Spleen (tissue), 11 donors: ENCODE data around the gene FAM193A. TPM values are rescaled to one million over a fixed set of nuclear protein-coding genes. Genes with fewer than 3 reads are reported as not detected.
A peak's percentile ranks its signal among the peaks of the same experiment; 100 is the strongest.
"Not testable (repeated sequence)": the region's sequence is repeated elsewhere in the genome, so short reads cannot be mapped to it uniquely, and the experiment has no call there.

Experiments
- DNase-seq: peaks from one replicate; pipeline ENCODE4 v3.0.0-alpha.2; 2020
- H3K27ac ChIP-seq, 8 donors: fragments of 200-600 bp; sonication (generic) in 7 of 8; 1 replicate in 4 of 8; 2 replicates in 4 of 8; pipeline versions ENCODE4 v1.5.0 to v1.8.0; 2016 to 2021; ENCODE audit warnings: inconsistent platforms in 4 of 8, mild to moderate bottlenecking in 4 of 8, moderate library complexity in 1 of 8
- H3K27me3 ChIP-seq, 7 donors: fragments of 200-600 bp; sonication (generic) in 6 of 7; replicated peaks in 1 of 7; 1 replicate in 4 of 7; 2 replicates in 3 of 7; pipeline versions ENCODE4 v1.5.0 to v1.8.0; 2016 to 2021; ENCODE audit warnings: inconsistent platforms in 3 of 7, mild to moderate bottlenecking in 1 of 7
- H3K36me3 ChIP-seq, 6 donors: fragments of 200-600 bp; sonication (generic) in 5 of 6; 1 replicate in 4 of 6; 2 replicates in 2 of 6; pipeline versions ENCODE4 v1.5.0 to v1.8.0; 2016 to 2021; ENCODE audit warnings: inconsistent platforms in 2 of 6
- H3K4me1 ChIP-seq, 6 donors: fragments of 200-600 bp; sonication (generic) in 5 of 6; 1 replicate in 3 of 6; 2 replicates in 3 of 6; pipeline versions ENCODE4 v1.5.0 to v1.8.0; 2016 to 2021; ENCODE audit warnings: inconsistent platforms in 3 of 6
- H3K4me3 ChIP-seq, 8 donors: fragments of 200-600 bp; sonication (generic) in 7 of 8; 1 replicate in 4 of 8; 2 replicates in 4 of 8; pipeline versions ENCODE4 v1.5.0 to v1.8.0; 2016 to 2021; ENCODE audit warnings: inconsistent platforms in 4 of 8, mild to moderate bottlenecking in 4 of 8, moderate library complexity in 2 of 8
- H3K9me3 ChIP-seq, 8 donors: fragments of 200-600 bp; sonication (generic) in 7 of 8; 1 replicate in 4 of 8; 2 replicates in 4 of 8; pipeline versions ENCODE4 v1.5.0 to v1.8.0; 2016 to 2021; ENCODE audit warnings: inconsistent platforms in 4 of 8
- CTCF ChIP-seq, 11 experiments: fragments of 200-600 bp in 7 of 11; fragments of 450-650 bp in 4 of 11; sonication (generic) in 4 of 11; IDR thresholded peaks in 8 of 11; conservative IDR thresholded peaks in 3 of 11; 1 replicate in 7 of 11; 2 replicates in 4 of 11; pipeline versions ENCODE4 v1.4.0 to v1.8.0; 2016 to 2021; ENCODE audit warnings: antibody characterized with exemption in 11 of 11, inconsistent platforms in 4 of 11, mild to moderate bottlenecking in 1 of 11
- POLR2A ChIP-seq, 3 donors: fragments of 450-650 bp; IDR thresholded peaks; one replicate each; pipeline ENCODE4 v1.5.1; 2017; ENCODE audit warnings: antibody characterized with exemption in 3 of 3, mild to moderate bottlenecking in 1 of 3
- POLR2AphosphoS5 ChIP-seq, 3 donors: sonication (generic); formaldehyde crosslinking; IDR thresholded peaks; one replicate each; pipeline ENCODE4 v1.5.1; 2017; ENCODE audit warnings: antibody characterized with exemption in 3 of 3
- WGBS, 5 donors: extraction: QIAGEN DNeasy Blood & Tissue Kit in 3 of 5; methylation state at CpG; one replicate each; pipeline versions ENCODE4 v1.1.5 to v1.1.7; 2013 to 2018; 5-methylcytosine and 5-hydroxymethylcytosine counted together
- intact Hi-C: fragments of 100-400 bp; cut with DNase I; formaldehyde crosslinking; loops from one replicate; pipeline ENCODE4 v1.15.0; 2023; ENCODE audit warnings: low total_unique reads
- polyA plus RNA-seq, 3 donors: library from polyadenylated mRNA; stranded (reverse); fragments of 200-250 nt; gene quantifications; one replicate each; pipeline ENCODE4 v1.2.1, GENCODE V29; 2013
- total RNA-seq, 7 donors: library from RNA; depleted of rRNA in 3 of 7; stranded (reverse); fragments of >200 nt in 3 of 7; fragmentation: NEBNext Ultra II Directional in 4 of 7; extraction: Animal tissue kit (Norgen Biotek cat#: 25700) in 4 of 7; gene quantifications; one replicate each; pipeline versions ENCODE4 v1.1.0 to v1.2.1, GENCODE V29; 2016 to 2021
- donor health status: healthy with polysubstance abuse.
- donor health status: DM: no; HTN: no; CAD: no; lungs with moderate emphysema.
- donor health status: DM: no; HTN: no; CAD: no.
- donor health status: Bipolar disorder and iron deficiency.
- donor health status: healthy.
- donor health status: DM: no; HTN: no; CAD: no.
- donor health status: DM: yes; HTN: yes; CAD: no.

Gene FAM193A
- total and polyA plus RNA-seq, 10 donors, result 6.2 to 37.7 (median 31.6) TPM

DNA sequence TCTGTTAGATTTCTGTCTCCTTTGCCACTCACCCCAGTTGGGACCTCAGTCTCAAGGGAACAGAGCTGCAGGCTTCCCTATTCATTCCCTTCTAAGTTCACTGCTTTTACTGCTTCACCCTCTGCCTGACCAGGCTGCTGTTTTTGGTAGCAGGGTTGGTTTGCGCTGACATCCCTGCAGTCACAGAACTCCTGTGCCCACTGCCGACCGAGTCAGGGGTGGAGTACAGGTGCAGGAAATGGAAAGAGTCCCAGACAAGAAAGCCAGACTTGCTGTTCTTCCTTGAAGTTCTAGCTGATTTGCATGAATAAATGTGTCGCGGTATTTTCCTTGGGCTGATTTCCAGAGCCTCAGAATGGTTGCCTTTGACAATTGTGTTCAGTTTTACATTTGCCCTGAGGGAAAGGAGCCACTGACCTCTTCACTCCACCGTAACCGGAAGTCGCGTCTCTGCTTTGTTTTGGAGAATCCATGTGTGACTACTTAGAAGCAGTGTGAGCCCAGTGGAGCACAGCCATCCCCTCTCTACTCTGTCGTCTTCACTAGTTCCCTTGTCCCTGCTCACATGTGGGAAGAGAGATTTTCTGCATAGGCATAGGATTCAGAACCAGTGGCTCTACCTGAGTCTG lies 134.9 kb downstream of the FAM193A start:
- Histone ChIP-seq H3K9me3 (no peaks in the 10 kb centered on the region), H3K4me1 (peaks cover 0 to 46% (median 12%) of the 10 kb centered on the region in 6 donors), H3K27ac (no peak overlapping the region), H3K27me3 (no peaks in the 10 kb centered on the region), H3K4me3 (no peak overlapping the region), H3K36me3 (peaks cover 0 to 86% (median 50%) of the 10 kb centered on the region in 6 donors)
- no peak for DNase-seq
- intact Hi-C loops, result no loop called here
- 80 to 88% (median 87%) methylated on average over 10 of the region's 10 CpGs for WGBS, 5 donors
- TF ChIP-seq POLR2A (IDR thresholded peaks at IDR 0.05) (no peak), POLR2AphosphoS5 (IDR thresholded peaks at IDR 0.05) (no peak), CTCF (IDR thresholded peaks at IDR 0.05 in 8 of 11, conservative IDR thresholded peaks at IDR 0.05 in 3 of 11) (no peak)

GRCh38 chr4:2672082-2672481 lies 135.6 kb downstream of the FAM193A start:
- no peaks in the 10 kb centered on the region for H3K27me3 ChIP-seq
- DNase-seq, result no peak
- TF ChIP-seq POLR2A (IDR thresholded peaks at IDR 0.05) (no peak), POLR2AphosphoS5 (IDR thresholded peaks at IDR 0.05) (no peak), CTCF (IDR thresholded peaks at IDR 0.05 in 8 of 11, conservative IDR thresholded peaks at IDR 0.05 in 3 of 11) (no peak)
- no peak overlapping the region for H3K27ac ChIP-seq
- no peaks in the 10 kb centered on the region for H3K9me3 ChIP-seq
- H3K4me1 ChIP-seq, result peaks cover 0 to 39% (median 8%) of the 10 kb centered on the region in 6 donors
- intact Hi-C loops, result no loop called here
- no peak overlapping the region for H3K4me3 ChIP-seq
- H3K36me3 ChIP-seq, result peaks cover 0 to 93% (median 53%) of the 10 kb centered on the region in 6 donors
- 84 to 97% (median 94%) methylated on average over 3 of the region's 3 CpGs for WGBS, 5 donors

GRCh38 chr4:2672700-2673099 lies 136.3 kb downstream of the FAM193A start:
- H3K27me3 ChIP-seq, result no peaks in the 10 kb centered on the region
- peaks cover 0 to 99% (median 53%) of the 10 kb centered on the region in 6 donors for H3K36me3 ChIP-seq
- TF ChIP-seq CTCF (IDR thresholded peaks at IDR 0.05 in 8 of 11, conservative IDR thresholded peaks at IDR 0.05 in 3 of 11), result no peak
- no peak for TF ChIP-seq POLR2AphosphoS5 (IDR thresholded peaks at IDR 0.05)
- no peak for TF ChIP-seq POLR2A (IDR thresholded peaks at IDR 0.05)
- no peaks in the 10 kb centered on the region for H3K9me3 ChIP-seq
- intact Hi-C loops, result no loop called here
- whole genome bisulfite sequencing, 5 donors, result 22 to 54% (median 37%) methylated on average over 2 of the region's 2 CpGs
- H3K4me3 ChIP-seq, result no peak overlapping the region
- peaks cover 0 to 33% (median 2%) of the 10 kb centered on the region in 6 donors for H3K4me1 ChIP-seq
- no peak for DNase-seq
- H3K27ac ChIP-seq, result peak overlapping the region in 2 of 8 donors; percentile 21 to 27

GRCh38 chr4:2673157-2673556 lies 136.7 kb downstream of the FAM193A start:
- H3K4me1 ChIP-seq, result peaks cover 0 to 28% (median 0%) of the 10 kb centered on the region in 6 donors
- WGBS, 5 donors, result 78 to 94% (median 87%) methylated on average over 1 of the region's 1 CpG
- intact Hi-C loops, result no loop called here
- peak in 1 of 11 experiments; percentile 9 for TF ChIP-seq CTCF (IDR thresholded peaks at IDR 0.05 in 8 of 11, conservative IDR thresholded peaks at IDR 0.05 in 3 of 11)
- TF ChIP-seq POLR2AphosphoS5 (IDR thresholded peaks at IDR 0.05), result no peak
- peak overlapping the region in 2 of 8 donors; percentile 21 to 27 for H3K27ac ChIP-seq
- no peaks in the 10 kb centered on the region for H3K9me3 ChIP-seq
- no peaks in the 10 kb centered on the region for H3K27me3 ChIP-seq
- H3K36me3 ChIP-seq, result peaks cover 0 to 100% (median 53%) of the 10 kb centered on the region in 6 donors
- no peak overlapping the region for H3K4me3 ChIP-seq
- DNase-seq, result no peak

GRCh38 chr4:2679762-2680161 lies 143.3 kb downstream of the FAM193A start:
- H3K27ac ChIP-seq, H3K4me3 ChIP-seq, H3K4me1 ChIP-seq, DNase-seq, H3K9me3 ChIP-seq, H3K27me3 ChIP-seq, intact Hi-C loops: not testable (repeated sequence)
- H3K36me3 ChIP-seq, result peaks cover 0 to 93% (median 23%) of the 10 kb centered on the region in 6 donors
- 97 to 98% (median 97%) methylated on average over 6 of the region's 6 CpGs for WGBS, 5 donors
